ENCODE data around the gene ASTN2. TPM values are rescaled to one million over a fixed set of nuclear protein-coding genes. Genes with fewer than 3 reads are reported as not detected.

The ASTN2 gene
- total and polyA plus RNA-seq, 10 donors, result 0.87 to 6.1 (median 3.7) TPM

GRCh38 chr9:116934131-116934530 is 480.7 kb downstream of the ASTN2 start:
- intact Hi-C loops (cut with DNase I; ENCODE audit: low total_unique reads), result no loop called here
- TF ChIP-seq, protein P1, sequence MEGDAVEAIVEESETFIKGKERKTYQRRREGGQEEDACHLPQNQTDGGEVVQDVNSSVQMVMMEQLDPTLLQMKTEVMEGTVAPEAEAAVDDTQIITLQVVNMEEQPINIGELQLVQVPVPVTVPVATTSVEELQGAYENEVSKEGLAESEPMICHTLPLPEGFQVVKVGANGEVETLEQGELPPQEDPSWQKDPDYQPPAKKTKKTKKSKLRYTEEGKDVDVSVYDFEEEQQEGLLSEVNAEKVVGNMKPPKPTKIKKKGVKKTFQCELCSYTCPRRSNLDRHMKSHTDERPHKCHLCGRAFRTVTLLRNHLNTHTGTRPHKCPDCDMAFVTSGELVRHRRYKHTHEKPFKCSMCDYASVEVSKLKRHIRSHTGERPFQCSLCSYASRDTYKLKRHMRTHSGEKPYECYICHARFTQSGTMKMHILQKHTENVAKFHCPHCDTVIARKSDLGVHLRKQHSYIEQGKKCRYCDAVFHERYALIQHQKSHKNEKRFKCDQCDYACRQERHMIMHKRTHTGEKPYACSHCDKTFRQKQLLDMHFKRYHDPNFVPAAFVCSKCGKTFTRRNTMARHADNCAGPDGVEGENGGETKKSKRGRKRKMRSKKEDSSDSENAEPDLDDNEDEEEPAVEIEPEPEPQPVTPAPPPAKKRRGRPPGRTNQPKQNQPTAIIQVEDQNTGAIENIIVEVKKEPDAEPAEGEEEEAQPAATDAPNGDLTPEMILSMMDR (IDR thresholded peaks at IDR 0.05 in 8 of 11, conservative IDR thresholded peaks at IDR 0.05 in 3 of 11), result no peak
- TF ChIP-seq POLR2A (IDR thresholded peaks at IDR 0.05) (no peak), POLR2AphosphoS5 (IDR thresholded peaks at IDR 0.05) (no peak)

GRCh38 chr9:116933251-116933650 is 481.6 kb downstream of the ASTN2 start:
- no peak for TF ChIP-seq POLR2A (IDR thresholded peaks at IDR 0.05)
- no peak for TF ChIP-seq POLR2AphosphoS5 (IDR thresholded peaks at IDR 0.05)
- TF ChIP-seq, protein P1 (IDR thresholded peaks at IDR 0.05 in 8 of 11, conservative IDR thresholded peaks at IDR 0.05 in 3 of 11), result no peak
- intact Hi-C loops (cut with DNase I; ENCODE audit: low total_unique reads), result no loop called here
- Histone ChIP-seq H3K9me3 (no peaks in the 10 kb centered on the region), H3K4me1 (no peaks in the 10 kb centered on the region), H3K4me3 (no peak overlapping the region), H3K36me3 (no peaks in the 10 kb centered on the region), H3K27ac (no peak overlapping the region), H3K27me3 (replicated peaks in 1 of 7) (peaks cover 0 to 3% (median 0%) of the 10 kb centered on the region in 7 donors)
- no peak for DNase-seq
- 93 to 99% (median 94%) methylated on average over 2 of the region's 2 CpGs for WGBS, 5 donors

More at GRCh38 chr9:116934131-116934530, 480.7 kb downstream of the ASTN2 start:
- H3K27me3 ChIP-seq (replicated peaks in 1 of 7), result peaks cover 0 to 3% (median 0%) of the 10 kb centered on the region in 7 donors
- DNase-seq, result no peak
- no peak overlapping the region for H3K4me3 ChIP-seq
- no peaks in the 10 kb centered on the region for H3K9me3 ChIP-seq
- no peaks in the 10 kb centered on the region for H3K36me3 ChIP-seq
- H3K4me1 ChIP-seq, result no peaks in the 10 kb centered on the region
- H3K27ac ChIP-seq, result no peak overlapping the region
- 89 to 95% (median 93%) methylated on average over 5 of the region's 5 CpGs for WGBS, 5 donors

DNA sequence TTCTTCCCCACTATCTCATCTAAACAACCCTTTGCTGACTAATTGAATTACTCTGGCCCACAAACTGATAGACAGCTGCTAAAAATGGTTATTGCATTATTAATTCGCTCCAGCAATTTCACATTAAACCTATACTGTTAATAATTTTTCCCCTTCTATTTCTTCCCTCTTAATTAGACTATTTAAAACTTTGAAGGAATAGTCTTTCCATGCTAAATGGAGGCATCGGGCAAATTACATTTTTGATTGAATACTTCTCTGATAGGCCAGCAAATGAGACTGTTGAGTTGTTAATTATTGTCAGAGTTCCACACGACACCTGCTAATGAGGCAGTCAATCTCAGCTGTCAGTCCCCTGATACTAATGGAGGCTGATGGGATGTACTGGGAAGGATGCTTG is 485.2 kb downstream of the ASTN2 start:
- no peaks in the 10 kb centered on the region for H3K36me3 ChIP-seq
- H3K4me3 ChIP-seq, result no peak overlapping the region
- WGBS, 5 donors, result 78 to 92% (median 89%) methylated on average over 3 of the region's 3 CpGs
- DNase-seq, result no peak
- intact Hi-C loops (cut with DNase I; ENCODE audit: low total_unique reads), result no loop called here
- TF ChIP-seq, protein P1 (IDR thresholded peaks at IDR 0.05 in 8 of 11, conservative IDR thresholded peaks at IDR 0.05 in 3 of 11), result no peak
- TF ChIP-seq POLR2A (IDR thresholded peaks at IDR 0.05) (no peak), POLR2AphosphoS5 (IDR thresholded peaks at IDR 0.05) (no peak)
- no peak overlapping the region for H3K27ac ChIP-seq
- H3K4me1 ChIP-seq, result no peaks in the 10 kb centered on the region
- H3K27me3 ChIP-seq (replicated peaks in 1 of 7), result peaks cover 0 to 3% (median 0%) of the 10 kb centered on the region in 7 donors
- H3K9me3 ChIP-seq, result no peaks in the 10 kb centered on the region

DNA sequence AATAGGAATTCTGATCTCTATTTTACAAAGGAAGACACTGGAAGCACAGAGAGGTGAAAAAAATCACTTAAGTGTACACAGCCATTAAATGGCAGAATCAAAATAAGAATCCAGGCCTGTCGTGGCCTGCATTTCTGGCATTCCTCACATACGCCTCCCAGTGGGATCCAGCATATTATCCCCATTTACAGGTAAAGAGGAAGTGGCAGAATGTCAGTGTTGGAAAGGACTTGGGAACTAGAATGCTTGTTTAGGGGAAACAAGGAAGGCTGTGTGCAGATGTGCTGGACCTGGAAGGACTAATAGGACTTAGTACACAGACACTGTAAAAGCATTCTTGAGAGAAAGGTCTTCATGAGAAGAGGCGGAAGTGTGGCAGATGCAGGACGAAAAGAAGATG is 486.0 kb downstream of the ASTN2 start:
- WGBS, 5 donors, result 85 to 92% (median 87%) methylated on average over 4 of the region's 4 CpGs
- Histone ChIP-seq H3K4me3 (no peak overlapping the region), H3K9me3 (no peaks in the 10 kb centered on the region), H3K27me3 (replicated peaks in 1 of 7) (peaks cover 0 to 3% (median 0%) of the 10 kb centered on the region in 7 donors), H3K4me1 (no peaks in the 10 kb centered on the region), H3K27ac (no peak overlapping the region), H3K36me3 (no peaks in the 10 kb centered on the region)
- TF ChIP-seq, protein P1 (IDR thresholded peaks at IDR 0.05 in 8 of 11, conservative IDR thresholded peaks at IDR 0.05 in 3 of 11), result no peak
- no peak for TF ChIP-seq POLR2AphosphoS5 (IDR thresholded peaks at IDR 0.05)
- no peak for TF ChIP-seq POLR2A (IDR thresholded peaks at IDR 0.05)
- no peak for DNase-seq
- intact Hi-C loops (cut with DNase I; ENCODE audit: low total_unique reads), result no loop called here

Data from spleen (tissue), 11 donors.